Glomerular visceral epithelial cell (primary cell): ENCODE measurements around the gene AGPAT2.
A peak's percentile ranks its signal among the peaks of the same experiment; 100 is the strongest.

ENCODE experiments used
- DNase-seq: peaks from one replicate; pipeline ENCODE4 v3.0.0-alpha.2; 2016; ENCODE audit errors: extremely low spot score

Gene AGPAT2

DNA sequence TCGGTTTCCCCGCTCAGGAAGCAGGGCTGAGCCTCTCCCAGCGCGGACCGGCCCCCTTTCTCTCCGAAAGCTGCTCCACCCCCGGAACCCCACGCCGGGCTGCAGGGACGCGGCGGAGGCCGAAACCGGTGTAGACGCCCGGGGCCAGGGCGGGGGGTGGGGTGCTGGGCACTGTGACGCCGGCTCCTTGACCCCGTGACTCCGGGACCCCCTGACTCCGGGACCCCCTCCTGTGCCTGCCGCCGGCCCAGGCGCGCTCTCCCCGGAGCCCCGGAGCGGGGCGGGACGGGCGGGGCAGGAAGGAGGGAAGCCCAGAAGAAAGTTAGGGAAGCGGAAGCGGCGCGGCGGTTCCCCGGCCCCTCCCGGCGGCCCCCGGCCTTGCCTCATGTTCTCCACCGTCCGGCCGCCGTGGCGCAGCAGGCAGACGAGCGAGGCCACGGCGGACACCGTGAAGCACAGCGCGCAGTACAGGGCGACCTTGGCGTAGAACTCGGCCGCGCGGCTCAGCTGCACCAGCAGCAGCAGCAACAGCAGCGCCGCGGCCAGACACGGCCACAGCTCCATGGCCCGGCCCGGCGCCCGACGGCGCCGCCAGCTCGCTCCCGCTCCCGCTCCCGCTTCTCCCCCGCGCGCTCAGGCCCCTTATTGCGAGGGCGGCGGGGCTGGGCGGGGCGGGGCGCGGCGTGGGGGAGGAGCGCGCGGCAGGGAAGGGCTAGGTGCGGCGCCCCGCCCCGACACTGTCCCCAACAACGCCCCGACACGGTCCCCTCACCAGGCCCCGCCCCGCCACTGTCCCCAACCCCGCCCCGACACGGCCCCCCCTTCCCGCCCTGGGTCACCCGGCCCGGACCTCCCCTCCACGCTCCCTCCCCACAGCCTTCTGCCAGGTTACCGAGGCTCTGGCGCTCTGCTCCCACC is at the start of gene AGPAT2:
AGPAT2 (minus strand) TSS at position 664 of the 918 bp plus-strand sequence; CDS start at position 564, 100 bp downstream.
- peak; percentile 65 for DNase-seq

DNA sequence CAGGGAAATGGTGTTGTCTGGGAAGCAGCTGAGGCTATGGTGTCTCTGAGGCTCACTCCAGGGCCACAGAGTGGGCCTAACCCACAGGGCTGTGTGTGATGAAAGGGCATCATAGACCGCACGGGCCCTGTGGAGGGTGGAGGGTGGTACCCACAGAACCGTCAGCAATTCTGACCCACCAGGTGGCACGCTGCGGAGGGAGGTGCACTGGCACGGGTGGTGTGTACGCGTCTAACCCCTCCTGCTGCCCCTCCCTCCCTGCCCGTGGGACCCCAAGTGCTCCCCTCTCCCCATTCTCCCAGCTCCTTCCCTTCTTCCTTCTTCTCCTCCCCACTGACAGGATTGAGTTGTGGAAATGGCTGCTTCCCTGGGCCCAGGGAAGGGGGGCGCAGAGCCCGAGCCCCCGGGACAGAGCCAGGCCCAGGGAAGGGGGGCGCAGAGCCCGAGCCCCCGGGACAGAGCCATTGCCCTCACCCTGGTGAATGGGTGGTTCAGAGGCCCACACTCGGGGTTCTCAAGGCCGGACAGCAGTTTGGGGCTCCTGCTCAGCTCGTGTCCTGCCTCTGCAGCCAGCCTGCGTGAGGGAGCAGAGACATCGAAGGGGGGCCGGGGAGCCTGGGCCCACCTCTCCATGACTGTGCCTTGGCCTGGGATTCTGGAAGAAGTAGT is 48.7 kb upstream of the AGPAT2 start:
- DNase-seq: no peak

DNA sequence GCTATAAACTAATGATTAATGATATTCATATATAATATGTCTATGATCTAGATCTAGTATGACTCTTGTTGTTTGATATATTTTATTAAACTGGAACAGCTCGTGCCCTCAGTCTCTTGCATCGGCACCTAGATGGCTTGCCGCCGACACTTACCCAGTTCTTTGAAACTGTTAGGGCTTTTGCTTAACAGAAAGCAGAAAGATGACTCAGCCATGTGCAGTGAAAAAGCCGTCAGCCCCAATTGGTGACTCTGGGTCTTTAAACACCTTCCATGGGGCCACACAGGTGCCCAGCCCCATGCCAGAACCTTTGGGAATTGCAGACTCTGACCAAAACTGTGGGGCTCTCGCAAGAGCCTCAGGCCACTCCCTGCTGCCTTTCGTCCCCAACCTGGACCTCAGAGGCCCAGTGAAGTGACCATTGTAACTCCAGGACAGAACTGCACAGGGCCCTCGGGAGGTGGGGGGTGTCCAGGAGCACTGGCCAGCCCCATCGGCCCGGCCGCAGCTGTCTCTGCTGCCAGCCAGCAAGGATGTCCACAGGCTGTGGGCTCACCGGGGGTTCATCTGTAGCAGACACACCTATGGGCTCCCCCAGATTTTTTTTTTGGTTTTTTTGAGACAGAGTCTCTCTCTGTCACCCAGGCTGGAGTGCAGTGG is 47.7 kb upstream of the AGPAT2 start:
- DNase-seq: no peak

DNA sequence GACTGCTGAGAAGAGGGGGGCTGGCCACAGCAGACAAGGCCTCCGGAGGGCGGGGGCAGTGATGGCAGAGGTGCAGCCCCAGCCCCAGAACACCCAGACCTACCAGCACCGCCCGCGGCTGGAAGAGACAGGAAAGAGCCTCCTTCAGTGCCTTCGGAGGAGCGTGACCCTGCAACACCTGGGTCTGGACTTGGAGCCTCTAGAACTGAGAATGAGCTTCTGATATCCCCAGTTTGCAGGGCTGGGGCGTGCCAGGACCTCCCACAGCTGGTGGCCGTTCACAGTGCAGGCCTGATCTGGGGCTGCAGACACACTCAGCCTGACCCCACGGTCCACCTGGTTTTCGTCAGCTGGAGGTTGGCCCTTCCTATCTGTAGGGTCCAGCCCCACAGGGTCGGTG is 46.4 kb upstream of the AGPAT2 start:
- no peak for DNase-seq

DNA sequence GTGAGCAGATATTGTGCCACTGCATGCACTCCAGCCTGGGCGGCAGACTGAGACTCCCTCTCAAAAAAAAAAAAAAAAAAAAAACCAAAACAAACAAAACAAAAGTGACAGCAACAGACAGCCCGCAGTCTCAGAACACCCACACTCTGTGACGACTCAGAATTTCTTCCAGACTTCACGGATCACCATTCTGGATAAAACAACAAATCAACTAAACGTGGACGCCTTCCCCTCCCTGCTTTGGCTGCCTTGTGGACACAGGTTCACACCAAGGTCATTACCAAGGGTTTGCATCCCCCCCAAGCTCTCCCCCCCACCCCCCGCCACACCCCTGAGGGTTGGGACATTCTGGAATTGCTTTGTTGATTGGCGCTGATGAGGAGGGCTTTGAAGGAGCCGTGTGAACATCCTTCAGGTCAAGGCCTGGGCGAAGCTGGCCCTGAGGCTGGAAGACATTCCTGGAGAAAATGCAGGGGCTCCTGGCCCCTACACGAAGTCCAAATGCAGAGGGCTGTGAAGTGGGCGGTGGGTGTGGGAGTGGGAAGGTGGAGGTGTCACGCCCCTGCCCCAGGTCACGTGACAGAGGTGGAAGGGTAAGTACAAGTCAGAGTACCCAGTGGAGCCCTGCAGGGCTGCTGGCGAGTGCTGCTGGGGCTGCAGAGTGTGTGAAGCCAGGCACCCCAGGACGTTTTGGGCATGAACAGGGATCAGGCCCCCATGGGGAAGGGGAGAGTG is 45.4 kb upstream of the AGPAT2 start:
- no peak for DNase-seq

DNA sequence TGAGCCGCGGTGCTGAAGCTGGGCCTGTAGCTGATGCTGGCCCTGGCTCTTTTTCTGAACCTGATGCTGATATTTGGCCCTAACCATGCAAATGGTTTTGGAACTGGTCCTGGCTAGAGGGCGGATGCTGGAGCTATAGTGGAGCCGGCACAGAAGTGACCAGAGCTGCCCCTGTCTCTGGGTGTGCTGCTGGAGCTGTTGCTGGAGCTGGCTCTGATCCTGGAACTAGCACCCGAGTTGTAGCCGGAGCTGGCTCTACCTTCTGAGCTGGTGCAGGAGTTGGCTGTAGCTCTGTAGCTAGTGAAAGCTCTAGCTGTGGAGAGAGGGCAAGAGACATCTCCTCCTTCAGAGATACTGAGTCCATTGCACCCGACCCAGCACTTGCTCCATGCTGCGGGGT is 42.7 kb upstream of the AGPAT2 start:
- DNase-seq: no peak

DNA sequence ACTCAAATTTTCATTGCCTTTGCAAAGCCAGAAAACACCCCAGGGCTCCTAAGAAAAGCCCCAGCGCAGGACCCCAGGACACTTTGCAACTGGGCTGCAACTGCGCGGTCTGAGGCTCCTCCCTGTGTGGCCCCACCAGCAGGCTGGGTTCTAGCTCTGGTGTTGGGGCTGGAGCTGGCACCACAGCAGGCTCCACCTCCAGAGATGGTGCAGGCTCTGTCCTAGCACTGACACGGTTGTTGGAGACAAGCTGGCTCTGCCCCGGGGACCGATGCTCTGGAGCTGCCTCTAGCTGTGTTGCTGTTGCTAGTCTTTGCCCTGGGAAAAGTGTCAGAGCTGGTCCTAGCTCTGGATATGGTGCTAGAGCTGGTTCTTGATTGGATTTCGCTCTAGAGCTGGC is 41.9 kb upstream of the AGPAT2 start:
- no peak for DNase-seq

DNA sequence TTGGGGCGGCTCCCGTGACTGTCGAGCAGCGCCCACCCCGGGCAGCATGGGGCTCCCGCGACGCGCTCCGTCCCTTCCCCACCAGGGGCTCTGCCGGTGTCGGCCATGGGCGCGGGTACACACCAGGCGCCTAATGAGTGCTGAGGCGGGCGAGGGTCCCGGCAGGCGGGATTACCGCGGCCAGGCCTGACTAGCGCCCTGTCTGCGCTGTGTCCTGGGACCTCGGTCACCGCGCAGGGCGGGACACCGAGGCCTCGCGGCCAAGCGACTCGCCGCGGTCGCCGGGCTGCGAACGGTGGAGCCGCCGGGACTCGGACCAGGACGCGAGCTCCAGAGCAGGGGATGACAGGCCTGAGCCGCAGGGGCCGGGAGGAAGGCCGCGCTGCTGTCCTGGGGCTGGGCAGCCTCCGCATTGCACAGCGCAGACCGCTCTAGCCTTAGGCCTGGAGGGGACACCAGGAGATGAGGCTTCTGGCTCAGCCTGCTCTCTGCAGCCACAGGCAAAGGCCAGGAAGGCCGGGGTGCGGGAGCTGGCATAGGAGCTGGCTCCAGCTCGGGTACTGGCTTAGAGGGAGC is 41.4 kb upstream of the AGPAT2 start:
- DNase-seq: no peak

DNA sequence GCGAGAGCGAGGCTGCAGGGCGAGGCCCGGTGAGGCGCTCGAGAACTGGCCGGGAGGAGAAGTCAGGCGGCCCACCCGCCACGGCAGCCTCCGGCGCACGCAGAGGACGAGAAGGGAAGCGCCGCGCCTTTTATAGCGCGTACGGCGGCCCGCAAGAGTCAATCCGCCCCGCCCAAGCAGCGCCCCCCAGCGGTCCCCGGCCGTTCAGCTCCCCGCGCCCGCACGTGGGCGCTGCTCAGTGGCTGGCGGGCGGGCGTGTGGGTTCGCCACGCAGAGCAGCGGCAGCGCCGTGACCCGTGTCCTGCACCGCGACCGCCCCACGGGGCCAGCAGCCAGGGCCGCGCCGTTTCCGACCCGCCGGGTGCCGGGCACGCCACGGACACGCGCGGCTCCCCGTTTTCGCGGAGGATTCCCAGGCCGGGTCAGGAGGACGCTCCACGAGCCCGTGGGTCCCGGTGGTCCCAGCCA is 40.9 kb upstream of the AGPAT2 start:
- DNase-seq: peak; percentile 91

DNA sequence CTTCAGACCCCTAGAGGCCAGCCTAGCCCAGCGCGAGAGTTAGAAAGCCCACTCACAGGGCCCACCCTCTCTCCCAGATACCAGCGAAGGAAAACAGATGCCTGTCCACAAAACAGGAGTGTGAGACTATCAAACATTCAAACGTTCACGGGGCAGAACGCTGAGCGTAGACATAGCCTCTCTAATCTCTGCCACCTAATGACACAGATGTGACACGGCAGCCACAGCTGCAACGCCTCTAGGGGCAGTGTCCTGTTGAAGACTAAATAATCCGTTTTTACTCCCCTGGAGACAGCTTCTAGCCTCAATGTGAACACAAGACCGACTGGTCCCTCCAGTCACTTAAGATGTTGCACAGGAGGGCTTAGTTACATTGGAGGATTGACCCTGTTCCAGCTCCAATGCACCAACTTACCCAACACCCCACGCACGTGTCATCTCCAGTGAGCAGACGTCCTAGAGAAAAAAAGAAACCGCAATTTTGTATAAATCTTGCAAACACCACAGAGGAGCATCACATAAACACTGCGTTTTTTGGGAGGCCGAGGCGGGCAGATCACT is 39.5 kb upstream of the AGPAT2 start:
- peak; percentile 25 for DNase-seq

DNA sequence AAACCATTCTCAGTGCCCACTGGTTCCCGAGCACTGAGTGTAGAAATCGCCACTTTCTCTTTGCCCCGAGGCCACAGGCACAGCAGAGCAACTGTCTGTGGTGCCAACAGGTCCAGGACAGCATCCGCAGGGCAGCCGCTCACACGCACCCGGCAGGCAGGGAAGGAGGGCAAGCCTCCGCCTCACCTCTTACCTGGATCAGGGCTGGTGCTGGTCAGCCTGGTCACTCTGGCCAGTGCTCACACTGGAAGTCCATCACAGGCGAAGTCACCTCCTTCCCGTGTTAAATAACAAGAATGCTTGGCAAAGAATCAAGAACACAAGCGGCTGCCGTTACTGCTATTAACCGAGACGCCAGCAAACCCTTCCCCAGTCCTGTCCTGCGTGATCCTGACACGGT is 38.9 kb upstream of the AGPAT2 start:
- no peak for DNase-seq

DNA sequence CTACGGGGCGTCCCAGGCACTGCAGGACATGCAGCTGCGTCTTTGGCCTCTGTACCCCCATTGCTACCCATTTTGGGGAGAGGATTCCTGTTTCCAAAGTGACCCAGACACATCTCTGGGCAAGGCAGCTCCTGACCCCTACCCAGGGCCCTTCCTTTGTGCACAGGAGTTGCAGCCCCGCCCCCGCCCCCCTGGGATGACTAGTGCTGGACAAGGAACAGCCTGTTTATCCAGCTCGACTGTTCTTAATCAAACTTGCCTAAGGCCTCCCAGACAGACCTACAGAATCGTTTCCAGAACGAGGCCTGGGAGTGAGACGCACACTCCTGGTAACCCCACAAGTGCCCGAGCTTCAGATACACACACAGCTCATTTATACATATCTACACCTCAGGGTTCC is 38.4 kb upstream of the AGPAT2 start:
- DNase-seq: no peak

DNA sequence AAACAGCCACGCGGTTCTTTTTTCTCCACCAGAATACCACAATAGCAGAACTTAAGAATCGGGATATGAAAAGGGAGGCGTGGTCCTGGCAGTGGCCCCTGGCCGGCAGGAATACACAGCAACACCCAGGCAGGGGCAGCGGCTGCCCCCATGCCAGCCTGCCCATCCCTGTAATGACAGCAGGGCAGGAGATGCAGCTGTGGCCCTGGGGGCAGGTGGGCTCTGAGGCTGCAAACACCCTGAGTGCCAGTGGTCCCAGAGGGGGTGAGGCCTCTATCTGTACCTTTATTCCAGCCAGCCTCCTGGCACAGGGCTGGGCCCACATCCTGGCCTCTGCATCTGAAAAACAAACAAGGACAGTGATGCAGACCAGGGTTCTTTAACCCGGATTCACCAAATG is 37.5 kb upstream of the AGPAT2 start:
- DNase-seq: no peak

DNA sequence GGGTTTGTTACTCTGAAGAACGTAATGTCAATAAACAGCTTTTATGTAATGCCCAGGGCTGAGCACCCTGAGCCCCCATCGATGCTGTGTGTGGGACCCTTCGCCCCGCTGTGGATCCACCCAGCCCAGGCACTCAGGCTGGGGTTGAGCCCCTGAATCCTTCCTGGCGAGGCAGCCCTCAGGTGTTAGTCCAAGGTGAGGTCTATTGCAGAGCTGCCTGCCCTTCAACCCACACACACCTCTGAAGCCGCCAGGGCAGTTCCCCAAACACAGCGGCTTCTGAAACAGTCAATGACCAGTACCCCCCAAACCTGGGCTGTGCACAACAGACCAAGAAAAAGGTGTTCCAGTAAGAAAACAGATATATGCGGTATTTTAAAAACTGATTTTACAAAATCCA is 36.7 kb upstream of the AGPAT2 start:
- no peak for DNase-seq

DNA sequence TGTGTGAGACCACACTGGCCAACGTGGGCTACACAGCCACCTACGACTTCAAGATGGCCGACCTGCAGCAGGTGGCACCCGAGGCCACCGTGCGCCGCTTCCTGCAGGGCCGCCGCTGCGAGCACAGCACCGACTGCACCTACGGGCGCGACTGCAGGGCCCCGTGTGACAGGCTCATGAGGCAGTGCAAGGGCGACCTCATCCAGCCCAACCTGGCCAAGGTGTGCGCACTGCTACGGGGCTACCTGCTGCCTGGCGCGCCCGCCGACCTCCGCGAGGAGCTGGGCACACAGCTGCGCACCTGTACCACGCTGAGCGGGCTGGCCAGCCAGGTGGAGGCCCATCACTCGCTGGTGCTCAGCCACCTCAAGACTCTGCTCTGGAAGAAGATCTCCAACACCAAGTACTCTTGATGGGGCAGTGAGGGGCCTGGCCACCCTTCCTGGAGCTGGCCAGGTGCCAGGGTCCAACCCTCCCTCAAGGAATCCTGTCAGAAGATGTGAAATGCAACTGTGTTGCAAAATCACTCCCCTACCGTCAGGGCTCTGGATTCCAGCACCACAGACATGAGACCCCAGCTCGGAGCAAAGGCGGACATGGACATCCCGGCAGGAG is 36.2 kb upstream of the AGPAT2 start:
- DNase-seq: no peak

DNA sequence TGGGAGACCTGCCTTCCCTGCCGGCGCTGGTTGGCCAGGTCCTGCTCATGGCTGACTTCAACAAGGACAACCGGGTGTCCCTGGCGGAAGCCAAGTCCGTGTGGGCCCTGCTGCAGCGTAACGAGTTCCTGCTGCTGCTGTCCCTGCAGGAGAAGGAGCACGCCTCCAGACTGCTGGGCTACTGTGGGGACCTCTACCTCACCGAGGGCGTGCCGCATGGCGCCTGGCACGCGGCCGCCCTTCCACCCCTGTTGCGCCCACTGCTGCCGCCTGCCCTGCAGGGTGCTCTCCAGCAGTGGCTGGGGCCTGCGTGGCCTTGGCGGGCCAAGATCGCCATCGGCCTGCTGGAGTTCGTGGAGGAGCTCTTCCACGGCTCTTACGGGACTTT is 35.7 kb upstream of the AGPAT2 start:
- DNase-seq: no peak

DNA sequence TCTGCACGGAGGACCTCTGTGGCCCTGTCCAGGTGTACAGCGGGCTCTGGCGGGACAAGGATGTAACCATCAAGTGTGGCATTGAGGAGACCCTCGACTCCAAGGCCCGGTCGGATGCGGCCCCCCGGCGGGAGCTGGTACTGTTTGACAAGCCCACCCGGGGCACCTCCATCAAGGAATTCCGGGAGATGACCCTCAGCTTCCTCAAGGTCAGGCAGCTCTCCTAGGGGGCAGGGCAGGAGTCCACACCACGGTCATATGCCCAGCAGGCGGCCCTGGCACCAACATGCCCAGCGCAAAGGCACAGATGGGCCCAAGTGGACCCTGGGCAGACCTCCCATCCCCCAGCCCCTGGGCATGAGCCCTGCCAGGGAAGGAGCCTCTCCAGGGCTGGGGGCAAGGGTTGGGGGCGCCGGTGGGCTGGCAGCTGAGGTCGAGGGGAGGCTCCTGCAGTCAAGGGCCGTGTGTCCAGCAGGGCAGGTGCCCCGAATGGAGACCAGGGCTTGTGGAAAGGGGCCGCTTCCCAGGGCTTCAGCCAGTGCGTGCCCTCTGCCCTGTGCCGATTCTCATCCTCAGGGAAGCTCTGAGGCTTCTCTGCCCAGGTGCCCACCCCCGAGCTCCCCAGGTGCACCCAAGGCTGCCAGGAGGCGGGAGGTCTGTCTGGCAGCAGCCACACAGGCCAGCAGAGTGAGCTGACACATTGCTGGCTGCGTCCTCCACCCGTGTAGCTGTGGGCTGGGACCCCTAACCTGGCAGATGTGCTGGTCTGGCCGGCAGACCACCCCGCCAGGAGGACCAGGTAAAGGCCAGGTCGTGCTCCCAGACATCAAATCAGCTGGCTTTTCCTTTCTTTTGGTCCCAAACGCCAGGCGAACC is 35.1 kb upstream of the AGPAT2 start:
- no peak for DNase-seq

DNA sequence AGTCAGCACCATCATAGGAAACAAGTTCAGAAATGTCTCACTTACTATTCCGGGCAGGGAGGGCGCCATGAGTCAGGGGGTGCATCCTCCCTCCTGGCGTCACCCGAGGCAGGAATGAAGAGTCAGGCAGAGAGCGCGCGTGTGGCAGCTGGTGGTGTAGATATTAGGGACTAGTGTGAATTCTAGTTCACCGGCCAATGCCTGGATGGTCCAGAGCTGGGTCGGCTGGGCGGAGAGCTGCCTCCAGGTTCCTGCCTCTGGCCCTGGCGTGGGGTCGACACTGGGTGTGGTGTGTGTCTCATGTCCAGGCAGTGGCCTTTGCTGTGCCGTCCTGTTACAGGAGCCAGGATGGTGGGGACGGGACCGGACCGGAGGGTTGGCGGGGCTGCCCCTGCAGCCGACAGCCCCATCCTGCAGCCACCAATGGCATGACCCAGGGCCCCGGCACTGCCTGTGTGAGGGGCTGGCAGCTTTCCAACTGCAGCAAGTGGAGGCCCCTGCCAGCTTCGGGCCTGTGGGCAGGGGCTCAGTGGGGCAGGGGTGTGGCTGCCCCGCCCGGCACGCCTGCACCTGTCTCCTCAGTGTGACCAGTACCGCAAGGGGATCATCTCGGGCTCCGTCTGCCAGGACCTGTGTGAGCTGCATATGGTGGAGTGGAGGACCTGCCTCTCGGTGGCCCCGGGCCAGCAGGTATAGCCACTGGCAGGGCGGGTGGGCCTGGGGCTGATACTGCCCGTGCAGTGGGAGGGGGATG is 34.3 kb upstream of the AGPAT2 start:
- no peak for DNase-seq

DNA sequence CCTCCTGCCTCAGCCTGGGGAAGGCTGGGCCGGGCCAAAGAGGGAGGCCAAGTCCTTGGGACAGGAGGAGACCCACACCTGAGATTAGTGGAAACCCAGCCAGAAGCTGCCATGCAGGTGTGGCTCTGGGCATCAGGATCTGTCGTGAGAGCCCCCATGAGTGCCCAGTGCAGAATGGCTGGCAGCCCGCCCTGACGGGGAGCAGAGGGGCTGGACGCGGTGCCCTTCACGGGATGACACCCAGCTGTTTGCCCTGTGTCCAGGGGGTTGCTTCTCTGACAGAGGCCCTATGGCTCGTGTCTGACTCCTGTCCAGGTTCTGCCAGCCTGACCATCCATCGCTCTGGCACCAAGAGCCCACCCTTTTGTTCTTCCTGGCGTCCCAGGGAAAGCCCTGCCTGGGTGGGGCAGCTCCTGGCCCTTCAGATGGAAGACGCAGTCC is 33.7 kb upstream of the AGPAT2 start:
- DNase-seq: no peak
